SJSA1 (cell line): Measurements from ENCODE around the gene MAN1C1. TPM values are rescaled to one million over a fixed set of nuclear protein-coding genes. Genes with fewer than 3 reads are reported as not detected.

ENCODE experiments used
- DNase-seq, 2 experiments: peaks; one replicate each; pipeline ENCODE4 v3.0.0-alpha.2; 2015 to 2020; ENCODE audit warnings: low spot score in 2 of 2, low read depth in 1 of 2
- H3K27ac ChIP-seq: fragments of 250-450 bp; sonication (Bioruptor Pico); 2 replicates; pipeline ENCODE4 v1.5.1; 2020; ENCODE audit warnings: mild to moderate bottlenecking, moderate library complexity
- H3K27me3 ChIP-seq: fragments of 250-450 bp; sonication (Bioruptor Pico); replicated peaks from 2 replicates; pipeline ENCODE4 v1.5.1; 2020; ENCODE audit warnings: mild to moderate bottlenecking, moderate library complexity
- H3K36me3 ChIP-seq: fragments of 250-450 bp; sonication (Bioruptor Pico); 2 replicates; pipeline ENCODE4 v1.5.1; 2020; ENCODE audit warnings: mild to moderate bottlenecking
- H3K4me1 ChIP-seq: fragments of 250-450 bp; sonication (Bioruptor Pico); replicated peaks from 2 replicates; pipeline ENCODE4 v1.6.1; 2021; ENCODE audit warnings: mild to moderate bottlenecking
- H3K4me3 ChIP-seq: fragments of 250-450 bp; sonication (Bioruptor Pico); 2 replicates; pipeline ENCODE4 v1.5.1; 2020; ENCODE audit warnings: mild to moderate bottlenecking
- H3K9me3 ChIP-seq: fragments of 250-450 bp; sonication (Bioruptor Pico); replicated peaks from 2 replicates; pipeline ENCODE4 v1.5.1; 2020; ENCODE audit warnings: mild to moderate bottlenecking
- total RNA-seq: library from RNA; depleted of rRNA; stranded (reverse); fragments of >200 nt; shearing (Covaris generic); gene quantifications from 2 replicates; pipeline ENCODE4 v1.2.3, GENCODE V29; 2014

Gene MAN1C1
- total RNA-seq, 1 experiment from 2014 or later: not detected

DNA sequence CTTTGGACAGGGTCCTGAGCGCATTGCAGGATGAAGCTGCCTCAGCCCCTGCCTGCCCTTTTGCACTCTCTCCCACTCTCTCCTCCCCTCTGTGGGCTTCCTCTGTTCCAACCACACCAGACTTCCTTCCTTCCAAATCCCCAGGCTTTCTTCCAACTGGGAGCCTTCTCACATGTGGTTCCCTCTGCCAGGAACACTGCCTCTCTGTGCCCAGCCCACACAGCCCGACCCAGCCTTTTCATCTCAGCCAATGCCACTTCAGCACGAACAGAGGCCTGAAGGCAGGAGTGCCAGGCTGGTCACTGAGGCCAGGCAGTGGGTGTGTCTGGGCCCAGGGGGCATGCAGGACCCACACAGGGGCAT is 189.3 kb downstream of the MAN1C1 start:
- H3K4me1 ChIP-seq: peaks cover 6% of the 10 kb centered on the region
- H3K36me3 ChIP-seq: peaks cover 45% of the 10 kb centered on the region
- no peaks in the 10 kb centered on the region for H3K9me3 ChIP-seq
- no peak for DNase-seq
- no peak overlapping the region for H3K27ac ChIP-seq
- H3K27me3 ChIP-seq: no peaks in the 10 kb centered on the region
- H3K4me3 ChIP-seq: no peak overlapping the region

DNA sequence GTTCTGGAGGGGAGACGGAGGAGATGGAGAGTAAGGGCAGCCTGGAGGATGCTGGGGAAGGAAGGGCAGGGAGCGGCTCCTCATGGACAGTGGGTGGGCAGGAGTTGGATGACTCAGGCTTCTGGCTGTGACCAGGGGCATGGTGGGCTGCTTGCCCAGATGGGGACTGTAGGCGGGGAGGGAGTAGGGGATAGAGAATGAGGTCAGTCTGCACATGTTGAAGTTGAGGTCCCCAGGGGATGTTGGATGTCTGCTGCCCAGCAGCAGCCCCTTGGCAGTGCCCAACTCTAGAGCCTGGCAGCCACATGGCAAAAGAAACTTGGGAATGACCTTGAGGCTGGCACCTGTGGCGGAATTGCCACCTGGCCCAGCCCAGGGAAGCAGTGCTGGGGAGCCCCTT is 189.8 kb downstream of the MAN1C1 start:
- no peak for DNase-seq
- Histone ChIP-seq H3K9me3 (no peaks in the 10 kb centered on the region), H3K27ac (no peak overlapping the region), H3K36me3 (peaks cover 51% of the 10 kb centered on the region), H3K4me3 (no peak overlapping the region), H3K4me1 (peaks cover 3% of the 10 kb centered on the region; the same call in 1 of the 2 replicates), H3K27me3 (no peaks in the 10 kb centered on the region)

DNA sequence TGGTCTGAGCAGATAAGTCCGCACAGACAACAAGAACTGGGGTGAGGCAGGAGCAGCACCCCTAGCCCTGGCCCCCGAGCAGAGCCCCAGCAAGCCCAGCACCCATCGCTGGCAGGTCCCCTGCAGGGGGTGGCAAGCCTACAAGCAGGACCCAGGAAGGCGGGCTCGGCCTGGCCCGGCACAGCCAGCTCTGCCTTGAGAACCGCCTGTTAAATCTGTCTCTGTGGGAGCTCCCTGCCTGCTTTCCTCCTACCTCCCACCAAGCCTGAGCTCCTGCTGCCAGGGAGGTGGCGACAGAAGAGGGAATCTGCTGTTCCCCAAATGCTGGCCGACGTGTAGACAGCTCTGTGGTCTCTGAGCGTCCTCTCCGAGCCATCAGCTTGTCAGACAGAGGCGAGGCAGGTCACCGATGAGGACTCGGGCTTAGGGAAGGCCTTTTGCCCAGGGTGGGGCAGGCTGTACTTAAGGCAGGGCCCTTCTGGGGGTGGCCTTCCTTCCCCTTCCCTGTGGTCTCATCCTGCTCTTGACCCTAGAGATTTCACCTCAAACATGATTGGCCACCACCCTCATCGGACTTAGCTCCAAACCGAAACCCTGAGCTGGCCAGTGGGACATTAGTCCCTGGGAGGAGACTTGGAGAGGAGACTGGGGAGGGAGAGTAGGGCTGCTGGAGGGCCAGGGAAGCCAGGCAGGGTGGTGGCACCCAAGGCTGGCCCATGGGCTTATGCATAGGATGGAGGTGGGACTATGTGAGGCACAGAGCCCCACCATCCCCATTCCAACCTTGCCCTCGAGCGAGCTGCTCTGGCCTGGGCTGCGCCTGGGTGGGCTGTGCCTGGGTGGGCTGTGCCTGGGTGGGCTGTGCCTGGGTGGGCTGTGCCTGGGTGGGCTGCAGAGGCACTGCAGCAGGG is 191.1 kb downstream of the MAN1C1 start:
- no peak for DNase-seq
- H3K36me3 ChIP-seq: peaks cover 57% of the 10 kb centered on the region

DNA sequence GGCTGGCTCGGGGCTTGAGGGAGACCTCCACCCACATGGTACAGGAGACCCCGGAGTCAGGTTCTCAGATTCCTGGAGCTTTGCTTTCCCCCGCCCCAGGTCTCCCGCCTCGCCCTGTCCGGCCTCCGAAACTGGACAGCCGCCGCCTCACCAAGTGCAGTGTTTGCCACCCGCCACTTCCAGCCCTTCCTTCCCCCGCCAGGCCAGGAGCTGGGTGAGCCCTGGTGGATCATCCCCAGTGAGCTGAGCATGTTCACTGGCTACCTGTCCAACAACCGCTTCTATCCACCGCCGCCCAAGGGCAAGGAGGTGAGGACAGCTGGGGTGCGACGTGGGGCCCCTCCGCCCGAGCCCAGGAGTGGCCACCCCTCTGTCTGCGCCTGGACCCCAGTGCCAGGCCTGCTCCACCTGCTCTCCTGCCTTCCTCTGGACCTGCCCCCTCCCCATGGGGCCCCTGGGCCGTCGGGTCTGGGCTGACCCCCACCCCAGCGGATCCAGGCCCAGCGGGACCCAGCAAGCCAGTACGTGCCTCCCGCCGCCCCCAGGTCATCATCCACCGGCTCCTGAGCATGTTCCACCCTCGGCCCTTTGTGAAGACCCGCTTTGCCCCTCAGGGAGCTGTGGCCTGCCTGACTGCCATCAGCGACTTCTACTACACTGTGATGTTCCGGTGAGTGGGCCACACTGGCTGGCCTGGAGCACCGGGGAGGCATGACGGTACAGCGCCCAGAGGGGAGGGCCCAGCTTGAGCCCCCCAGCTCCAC is 192.1 kb downstream of the MAN1C1 start:
- Histone ChIP-seq H3K9me3 (no peaks in the 10 kb centered on the region), H3K4me3 (no peak overlapping the region), H3K27me3 (no peaks in the 10 kb centered on the region), H3K27ac (no peak overlapping the region), H3K36me3 (peaks cover 62% of the 10 kb centered on the region), H3K4me1 (peaks cover 3% of the 10 kb centered on the region; the same call in 1 of the 2 replicates)
- no peak for DNase-seq

More for the DNA sequence above, 191.1 kb downstream of the MAN1C1 start:
- Histone ChIP-seq H3K4me1 (peaks cover 3% of the 10 kb centered on the region; the same call in 1 of the 2 replicates), H3K4me3 (no peak overlapping the region), H3K27ac (no peak overlapping the region), H3K9me3 (no peaks in the 10 kb centered on the region), H3K27me3 (no peaks in the 10 kb centered on the region)

DNA sequence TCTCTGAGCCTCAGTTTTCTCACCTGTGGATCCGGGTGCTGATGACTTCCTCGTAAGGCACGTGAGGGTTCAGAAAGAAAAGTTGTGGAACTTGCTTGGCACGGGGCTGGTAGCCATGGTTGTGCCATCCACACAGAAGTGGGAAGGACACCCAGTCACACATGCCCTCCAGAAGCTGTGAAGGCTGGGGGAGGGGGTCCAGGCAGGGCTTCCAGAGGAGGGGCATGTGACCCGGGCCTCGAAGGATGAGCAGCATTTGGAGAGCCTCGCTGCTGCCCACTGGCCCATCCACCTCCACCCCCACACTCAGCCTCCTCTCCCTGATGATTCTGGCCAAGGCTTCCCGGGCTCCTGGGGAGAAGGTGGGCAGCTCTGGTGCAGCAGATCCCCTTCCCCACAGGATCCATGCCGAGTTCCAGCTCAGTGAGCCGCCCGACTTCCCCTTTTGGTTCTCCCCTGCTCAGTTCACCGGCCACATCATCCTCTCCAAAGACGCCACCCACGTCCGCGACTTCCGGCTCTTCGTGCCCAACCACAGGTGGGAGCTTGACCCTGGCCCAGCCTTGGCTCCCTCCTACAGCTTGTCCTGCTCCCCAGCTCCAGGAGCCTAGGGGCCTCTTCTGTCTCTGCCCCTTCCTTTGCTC is 192.8 kb downstream of the MAN1C1 start:
- H3K27me3 ChIP-seq: no peaks in the 10 kb centered on the region
- H3K36me3 ChIP-seq: peaks cover 65% of the 10 kb centered on the region
- H3K4me3 ChIP-seq: no peak overlapping the region

DNA sequence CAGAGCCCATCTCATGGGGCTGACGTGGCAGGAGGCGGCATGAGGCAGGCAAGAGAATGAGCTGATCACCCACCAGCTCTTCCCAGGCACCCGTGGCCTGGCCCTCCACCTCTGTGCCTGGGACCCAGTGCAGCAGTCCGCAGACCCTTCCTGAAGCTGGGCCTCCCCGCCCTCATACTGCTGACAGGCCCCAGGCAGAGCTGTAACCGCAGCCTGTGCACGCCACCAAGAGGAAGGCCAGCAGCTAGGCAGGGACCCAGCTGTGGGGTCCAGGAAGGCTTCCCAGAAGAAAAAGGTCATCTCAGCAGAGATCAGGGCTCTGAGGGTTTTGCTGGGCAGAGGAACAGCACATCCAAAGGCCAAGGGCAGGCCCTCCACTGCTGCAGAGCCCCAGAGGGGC is 193.3 kb downstream of the MAN1C1 start:
- H3K27ac ChIP-seq: no peak overlapping the region
- no peak overlapping the region for H3K4me3 ChIP-seq
- no peaks in the 10 kb centered on the region; the same call in 1 of the 2 replicates for H3K4me1 ChIP-seq
- H3K9me3 ChIP-seq: no peaks in the 10 kb centered on the region
- peaks cover 67% of the 10 kb centered on the region for H3K36me3 ChIP-seq
- no peak for DNase-seq
- H3K27me3 ChIP-seq: no peaks in the 10 kb centered on the region

More for the DNA sequence above, 192.8 kb downstream of the MAN1C1 start:
- DNase-seq: no peak
- Histone ChIP-seq H3K9me3 (no peaks in the 10 kb centered on the region), H3K4me1 (no peaks in the 10 kb centered on the region; the same call in 1 of the 2 replicates), H3K27ac (no peak overlapping the region)

DNA sequence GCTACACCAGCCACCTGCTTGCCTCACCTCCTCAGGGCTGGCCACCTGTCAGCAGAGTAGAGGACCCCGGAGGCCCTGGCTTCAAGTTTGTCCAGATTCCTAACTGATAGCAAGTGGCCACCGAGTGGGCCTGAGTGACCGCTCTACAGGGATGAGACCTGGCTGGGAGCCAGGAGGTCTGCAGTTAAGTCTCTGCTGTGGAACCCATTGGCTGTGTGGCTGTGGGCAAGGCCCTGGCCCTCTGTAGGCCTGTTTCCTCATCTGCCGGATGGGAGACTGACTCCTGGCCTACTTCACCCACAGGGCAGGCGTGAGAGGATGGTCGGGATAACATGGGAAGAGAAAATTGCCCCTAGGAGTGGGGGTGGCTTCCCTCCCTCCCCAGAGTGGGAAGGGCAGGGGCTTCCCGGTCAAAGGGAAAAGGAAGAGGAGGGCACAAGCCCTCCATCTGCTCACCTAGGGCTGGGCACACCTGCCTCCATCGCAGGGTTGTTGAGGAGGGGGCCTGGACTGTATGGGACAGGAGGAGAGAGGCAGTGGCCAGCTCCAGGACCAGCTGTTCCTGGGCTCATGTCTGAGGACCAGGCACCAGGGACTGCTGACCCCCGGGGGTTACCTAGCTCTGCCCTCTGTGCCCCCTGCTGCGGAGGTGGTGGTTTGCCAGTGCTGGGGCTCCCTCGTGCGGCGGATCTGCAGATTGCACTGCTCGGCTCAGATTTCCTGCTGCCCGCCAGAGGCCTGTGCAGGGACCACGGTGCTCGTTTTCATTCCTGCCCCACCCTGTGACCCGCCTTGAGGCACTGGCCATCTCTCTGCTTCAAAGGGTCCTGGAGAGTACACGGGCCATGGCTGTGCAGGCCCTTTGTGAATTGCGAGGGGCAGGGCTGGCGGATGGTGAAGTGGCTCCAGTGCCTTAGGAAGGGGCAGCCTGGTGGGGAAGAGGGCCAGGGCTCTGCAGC is 194.0 kb downstream of the MAN1C1 start:
- no peak overlapping the region for H3K27ac ChIP-seq
- no peaks in the 10 kb centered on the region for H3K9me3 ChIP-seq
- no peak overlapping the region for H3K4me3 ChIP-seq
- H3K36me3 ChIP-seq: peaks cover 64% of the 10 kb centered on the region
- peak; percentile 55 to 74 for DNase-seq
- H3K27me3 ChIP-seq: no peaks in the 10 kb centered on the region
- H3K4me1 ChIP-seq: no peaks in the 10 kb centered on the region; the same call in 1 of the 2 replicates

DNA sequence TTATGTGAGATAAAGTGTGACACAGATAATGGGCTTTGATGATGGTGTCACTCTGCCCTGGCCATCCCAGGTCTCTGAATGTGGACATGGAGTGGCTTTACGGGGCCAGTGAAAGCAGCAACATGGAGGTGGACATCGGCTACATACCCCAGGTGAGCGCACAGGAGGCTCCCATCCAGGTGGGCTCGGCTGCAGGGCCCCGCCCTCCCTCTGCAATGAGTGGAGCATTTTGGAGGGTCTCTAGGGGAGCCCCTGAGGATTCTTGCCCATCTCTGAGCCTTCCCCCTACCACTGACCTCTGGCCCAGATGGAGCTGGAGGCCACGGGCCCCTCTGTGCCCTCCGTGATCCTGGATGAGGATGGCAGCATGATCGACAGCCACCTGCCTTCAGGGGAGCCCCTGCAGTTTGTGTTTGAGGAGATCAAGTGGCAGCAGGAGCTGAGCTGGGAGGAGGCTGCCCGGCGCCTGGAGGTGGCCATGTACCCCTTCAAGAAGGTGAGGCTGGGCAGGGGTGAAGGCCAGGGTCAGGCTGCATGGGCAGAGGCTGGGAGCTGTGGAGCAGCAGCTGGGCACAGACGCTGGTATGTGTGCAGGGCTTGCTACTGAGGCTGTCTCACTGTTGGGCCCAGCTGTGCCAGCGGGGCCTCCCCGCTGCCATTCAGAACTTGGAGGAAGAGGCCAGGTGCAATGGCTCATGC is 194.9 kb downstream of the MAN1C1 start:
- Histone ChIP-seq H3K4me3 (no peak overlapping the region), H3K36me3 (peaks cover 62% of the 10 kb centered on the region), H3K9me3 (no peaks in the 10 kb centered on the region)

DNA sequence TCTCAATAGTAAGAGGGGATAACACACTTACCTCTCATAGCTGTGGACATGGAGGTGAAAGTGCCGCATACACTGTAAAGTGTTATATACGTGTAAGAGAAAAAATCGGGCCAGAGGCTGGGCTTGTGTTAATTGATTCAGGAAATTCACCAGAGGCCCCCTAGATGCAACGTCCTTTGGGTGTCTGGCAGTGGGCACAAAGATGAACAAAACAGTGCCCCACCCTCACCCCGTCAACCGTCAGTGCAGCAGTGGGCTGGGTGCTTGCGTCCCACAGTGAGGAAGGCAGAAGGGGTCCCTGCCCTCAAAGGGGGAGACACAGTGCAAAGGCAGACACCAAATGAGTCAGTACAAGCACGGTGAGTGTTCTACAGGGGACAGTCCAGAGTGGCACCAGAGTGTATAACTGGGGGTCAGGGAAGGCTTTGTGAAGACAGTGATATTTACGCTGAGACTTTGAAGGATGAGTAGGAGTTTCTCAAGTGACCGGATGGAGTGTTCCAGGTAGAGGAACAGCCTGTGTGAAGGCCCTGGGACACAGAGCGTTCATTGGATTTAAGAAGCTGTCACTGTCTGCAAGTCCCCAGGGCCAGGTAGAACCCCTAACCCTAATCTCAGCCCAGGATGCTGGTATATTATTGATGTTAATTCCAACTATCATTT is 196.6 kb downstream of the MAN1C1 start:
- no peak overlapping the region for H3K4me3 ChIP-seq
- no peaks in the 10 kb centered on the region for H3K9me3 ChIP-seq
- H3K36me3 ChIP-seq: peaks cover 57% of the 10 kb centered on the region
- no peak for DNase-seq
- H3K4me1 ChIP-seq: peaks cover 2% of the 10 kb centered on the region
- H3K27ac ChIP-seq: no peak overlapping the region
- H3K27me3 ChIP-seq: no peaks in the 10 kb centered on the region

More for the DNA sequence above, 194.9 kb downstream of the MAN1C1 start:
- no peak for DNase-seq
- Histone ChIP-seq H3K4me1 (no peaks in the 10 kb centered on the region; the same call in 1 of the 2 replicates), H3K27ac (no peak overlapping the region), H3K27me3 (no peaks in the 10 kb centered on the region)

DNA sequence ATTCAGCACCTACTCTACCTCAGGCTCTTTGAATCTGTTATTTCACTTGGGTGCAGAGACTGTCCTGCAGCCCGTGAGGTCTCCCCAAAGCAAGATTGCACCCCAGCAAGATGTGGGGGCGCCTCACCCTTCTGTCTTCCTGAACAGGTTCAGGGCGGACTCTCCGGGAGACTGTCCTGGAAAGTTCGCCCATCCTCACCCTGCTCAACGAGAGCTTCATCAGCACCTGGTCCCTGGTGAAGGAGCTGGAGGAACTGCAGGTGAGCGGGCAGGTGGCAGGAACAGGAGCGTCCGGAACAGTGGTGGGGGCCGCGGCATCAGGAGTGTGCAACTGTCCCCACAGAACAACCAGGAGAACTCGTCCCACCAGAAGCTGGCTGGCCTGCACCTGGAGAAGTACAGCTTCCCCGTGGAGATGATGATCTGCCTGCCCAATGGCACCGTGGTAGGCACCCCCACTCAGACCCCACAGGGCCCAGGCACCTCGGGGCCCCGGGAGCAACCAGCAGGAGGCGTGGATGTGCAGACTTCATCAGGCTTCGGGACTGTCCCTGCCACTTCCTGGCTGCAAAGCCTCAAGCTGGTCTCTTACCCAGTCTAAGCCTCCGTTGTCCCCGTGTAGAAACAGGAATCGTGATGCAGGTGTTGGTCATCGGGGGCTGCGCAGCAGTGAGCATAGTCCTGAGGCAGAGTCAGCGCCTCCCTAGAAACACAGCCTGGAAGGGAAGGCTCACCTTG is 197.3 kb downstream of the MAN1C1 start:
- no peaks in the 10 kb centered on the region for H3K9me3 ChIP-seq
- no peak overlapping the region for H3K4me3 ChIP-seq
- peaks cover 53% of the 10 kb centered on the region for H3K36me3 ChIP-seq
- H3K27ac ChIP-seq: no peak overlapping the region
- DNase-seq: no peak
- H3K4me1 ChIP-seq: peaks cover 9% of the 10 kb centered on the region
- H3K27me3 ChIP-seq: no peaks in the 10 kb centered on the region

DNA sequence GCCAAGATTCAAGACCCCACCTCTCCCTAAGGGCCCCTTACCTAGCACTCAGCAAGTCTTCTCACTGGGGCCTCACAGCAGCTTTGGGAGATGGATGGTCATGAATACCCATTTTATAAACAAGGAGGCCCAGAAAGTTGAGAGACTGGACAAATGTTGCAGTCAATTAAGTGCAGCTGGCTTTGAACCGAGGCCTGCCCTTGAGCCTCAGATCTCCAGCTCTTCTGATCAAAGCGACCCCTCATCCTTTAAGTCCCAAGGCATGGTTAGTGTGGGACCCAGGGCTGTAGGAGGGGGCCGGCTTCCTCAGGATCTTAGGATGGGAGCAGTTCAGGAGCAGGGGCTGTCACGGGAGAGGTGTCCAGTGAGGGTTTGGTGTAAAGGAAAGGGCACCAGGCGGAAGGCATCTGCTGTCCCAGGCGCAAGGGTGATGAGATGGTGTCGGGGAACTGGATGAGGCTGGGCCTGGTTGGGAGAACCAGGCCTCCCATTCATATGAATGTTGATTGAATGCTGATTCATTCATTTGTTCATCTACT is 198.0 kb downstream of the MAN1C1 start:
- Histone ChIP-seq H3K9me3 (no peaks in the 10 kb centered on the region), H3K27me3 (no peaks in the 10 kb centered on the region), H3K4me1 (peaks cover 17% of the 10 kb centered on the region), H3K36me3 (peaks cover 49% of the 10 kb centered on the region), H3K27ac (no peak overlapping the region), H3K4me3 (no peak overlapping the region)
- DNase-seq: no peak
